K562 (cell line): ENCODE results near the gene CCDC33. TPM values are rescaled to one million over a fixed set of nuclear protein-coding genes. Genes with fewer than 3 reads are reported as not detected.

Experiments used
- ZNF347 ChIP-seq: fragments of 450-650 bp; formaldehyde crosslinking; IDR thresholded peaks from 2 replicates; pipeline ENCODE4 v1.4.0; 2020; ENCODE audit warnings: low read depth, mild to moderate bottlenecking, moderate library complexity
- polyA plus RNA-seq, 8 experiments: library from polyadenylated mRNA; depleted of rRNA in 4 of 8; stranded (reverse) in 5 of 8; unstranded in 3 of 8; fragments of >200 nt; fragmentation: Nextera tagmentation in 2 of 8; fragmentation: Illumina TruSeq in 1 of 8; extraction: Ambion mirVana in 2 of 8; extraction: Trizol in 1 of 8; gene quantifications; 2 replicates each; pipeline versions ENCODE4 v1.2.1 to v1.2.3, GENCODE V29; 2011 to 2014; ENCODE audit warnings: inconsistent platforms in 1 of 8, missing spikeins in 1 of 8
- total RNA-seq, 7 experiments: library from RNA; depleted of rRNA in 6 of 7; stranded (reverse); fragments of >200 nt in 6 of 7; fragmentation: Illumina TruSeq in 2 of 7; extraction: Trizol in 2 of 7; gene quantifications; 2 replicates each; pipeline versions ENCODE4 v1.2.1 to v1.2.3, GENCODE V29; 2011 to 2021; ENCODE audit warnings: low replicate concordance in 1 of 7
- TF ChIP-seq, protein P1 (sequence below): IDR thresholded peaks from 2 replicates; pipeline ENCODE4 v1.6.1; 2011; ENCODE audit warnings: borderline replicate concordance, low read depth, mild to moderate bottlenecking, moderate library complexity, low read length; ENCODE audit not compliant: insufficient read depth, poor library complexity, severe bottlenecking
- TF ChIP-seq, protein P2 (sequence below): sonication (generic); formaldehyde crosslinking; IDR thresholded peaks from 2 replicates; pipeline ENCODE4 v1.9.0; 2022; ENCODE audit warnings: mild to moderate bottlenecking, missing genetic modification reagents
- TF ChIP-seq, protein P3 (sequence below): fragments of 450-650 bp; formaldehyde crosslinking; IDR thresholded peaks from 2 replicates; pipeline ENCODE4 v1.4.0; 2020; ENCODE audit warnings: mild to moderate bottlenecking, moderate library complexity
- TF ChIP-seq, protein P4 (sequence below): fragments of 250-450 bp; sonication (Bioruptor Pico); IDR thresholded peaks from 2 replicates; pipeline ENCODE4 v1.5.0; 2021; ENCODE audit warnings: mild to moderate bottlenecking, borderline replicate concordance
- TF ChIP-seq, protein P5 (sequence below): fragments of 250-450 bp; sonication (Bioruptor Pico); IDR thresholded peaks from 2 replicates; pipeline ENCODE4 v1.8.0; 2021; ENCODE audit warnings: borderline replicate concordance, mild to moderate bottlenecking, moderate library complexity; ENCODE audit not compliant: poor library complexity, severe bottlenecking
- TF ChIP-seq, protein P6 (sequence below), 2 experiments: fragments of 450-650 bp in 1 of 2; sonication (generic) in 1 of 2; formaldehyde crosslinking in 1 of 2; IDR thresholded peaks; 2 replicates each; pipeline versions ENCODE4 v1.7.1 to v1.9.0; 2016 to 2022; ENCODE audit warnings: inconsistent platforms in 1 of 2, mild to moderate bottlenecking in 1 of 2, missing genetic modification reagents in 1 of 2

The CCDC33 gene
- total and polyA plus RNA-seq, 9 of the 15 experiments (the other 6 are each of a cell fraction or from before 2014, with no cell fraction given), result 0.08 to 1.1 (median 0.15) TPM; not detected in 4

DNA sequence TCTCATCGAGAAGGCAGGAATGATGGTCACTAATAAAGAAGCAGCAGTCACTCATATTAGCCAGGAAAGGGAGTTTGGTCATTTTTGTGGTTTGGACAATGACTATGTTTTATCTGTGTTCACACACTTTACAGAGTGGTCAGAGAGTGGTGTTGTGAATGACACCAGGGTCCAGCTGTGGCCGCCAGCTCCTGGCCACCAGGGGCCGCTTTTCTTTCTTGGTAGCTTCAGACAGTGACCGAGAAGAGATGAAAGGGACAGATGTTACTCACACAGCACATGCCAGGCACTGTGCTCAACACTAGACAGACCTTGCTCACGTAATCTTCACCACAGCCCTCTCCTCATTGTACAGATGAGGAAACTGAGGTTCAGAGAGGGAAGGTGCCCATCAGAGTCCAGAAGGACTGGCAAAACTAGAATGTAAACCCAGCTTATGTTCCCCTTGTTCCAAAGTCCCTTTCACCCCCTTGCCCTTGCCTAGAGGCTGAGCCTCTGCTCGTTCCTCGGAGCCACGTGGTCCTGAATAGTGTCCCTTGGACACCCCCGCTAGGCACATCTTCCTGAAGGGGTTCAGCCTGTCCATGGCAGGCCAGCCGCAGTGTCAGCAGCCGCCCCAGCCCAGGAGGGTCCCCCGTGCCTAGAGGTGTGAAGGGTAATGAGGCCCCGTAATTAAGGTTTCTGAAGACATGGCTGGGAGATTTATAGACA is 75.8 kb downstream of the CCDC33 start (continued):
- TF ChIP-seq, protein P1, sequence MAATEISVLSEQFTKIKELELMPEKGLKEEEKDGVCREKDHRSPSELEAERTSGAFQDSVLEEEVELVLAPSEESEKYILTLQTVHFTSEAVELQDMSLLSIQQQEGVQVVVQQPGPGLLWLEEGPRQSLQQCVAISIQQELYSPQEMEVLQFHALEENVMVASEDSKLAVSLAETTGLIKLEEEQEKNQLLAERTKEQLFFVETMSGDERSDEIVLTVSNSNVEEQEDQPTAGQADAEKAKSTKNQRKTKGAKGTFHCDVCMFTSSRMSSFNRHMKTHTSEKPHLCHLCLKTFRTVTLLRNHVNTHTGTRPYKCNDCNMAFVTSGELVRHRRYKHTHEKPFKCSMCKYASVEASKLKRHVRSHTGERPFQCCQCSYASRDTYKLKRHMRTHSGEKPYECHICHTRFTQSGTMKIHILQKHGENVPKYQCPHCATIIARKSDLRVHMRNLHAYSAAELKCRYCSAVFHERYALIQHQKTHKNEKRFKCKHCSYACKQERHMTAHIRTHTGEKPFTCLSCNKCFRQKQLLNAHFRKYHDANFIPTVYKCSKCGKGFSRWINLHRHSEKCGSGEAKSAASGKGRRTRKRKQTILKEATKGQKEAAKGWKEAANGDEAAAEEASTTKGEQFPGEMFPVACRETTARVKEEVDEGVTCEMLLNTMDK, result peak; percentile 79
- TF ChIP-seq, protein P2, sequence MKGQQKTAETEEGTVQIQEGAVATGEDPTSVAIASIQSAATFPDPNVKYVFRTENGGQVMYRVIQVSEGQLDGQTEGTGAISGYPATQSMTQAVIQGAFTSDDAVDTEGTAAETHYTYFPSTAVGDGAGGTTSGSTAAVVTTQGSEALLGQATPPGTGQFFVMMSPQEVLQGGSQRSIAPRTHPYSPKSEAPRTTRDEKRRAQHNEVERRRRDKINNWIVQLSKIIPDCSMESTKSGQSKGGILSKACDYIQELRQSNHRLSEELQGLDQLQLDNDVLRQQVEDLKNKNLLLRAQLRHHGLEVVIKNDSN (CRISPR knock-in tag), result 0 out of 2 replicates have a peak, but pooled peaks have one; percentile 42
- TF ChIP-seq, protein P3, sequence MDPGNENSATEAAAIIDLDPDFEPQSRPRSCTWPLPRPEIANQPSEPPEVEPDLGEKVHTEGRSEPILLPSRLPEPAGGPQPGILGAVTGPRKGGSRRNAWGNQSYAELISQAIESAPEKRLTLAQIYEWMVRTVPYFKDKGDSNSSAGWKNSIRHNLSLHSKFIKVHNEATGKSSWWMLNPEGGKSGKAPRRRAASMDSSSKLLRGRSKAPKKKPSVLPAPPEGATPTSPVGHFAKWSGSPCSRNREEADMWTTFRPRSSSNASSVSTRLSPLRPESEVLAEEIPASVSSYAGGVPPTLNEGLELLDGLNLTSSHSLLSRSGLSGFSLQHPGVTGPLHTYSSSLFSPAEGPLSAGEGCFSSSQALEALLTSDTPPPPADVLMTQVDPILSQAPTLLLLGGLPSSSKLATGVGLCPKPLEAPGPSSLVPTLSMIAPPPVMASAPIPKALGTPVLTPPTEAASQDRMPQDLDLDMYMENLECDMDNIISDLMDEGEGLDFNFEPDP (CRISPR knock-in tag), result no peak
- TF ChIP-seq, protein P4, sequence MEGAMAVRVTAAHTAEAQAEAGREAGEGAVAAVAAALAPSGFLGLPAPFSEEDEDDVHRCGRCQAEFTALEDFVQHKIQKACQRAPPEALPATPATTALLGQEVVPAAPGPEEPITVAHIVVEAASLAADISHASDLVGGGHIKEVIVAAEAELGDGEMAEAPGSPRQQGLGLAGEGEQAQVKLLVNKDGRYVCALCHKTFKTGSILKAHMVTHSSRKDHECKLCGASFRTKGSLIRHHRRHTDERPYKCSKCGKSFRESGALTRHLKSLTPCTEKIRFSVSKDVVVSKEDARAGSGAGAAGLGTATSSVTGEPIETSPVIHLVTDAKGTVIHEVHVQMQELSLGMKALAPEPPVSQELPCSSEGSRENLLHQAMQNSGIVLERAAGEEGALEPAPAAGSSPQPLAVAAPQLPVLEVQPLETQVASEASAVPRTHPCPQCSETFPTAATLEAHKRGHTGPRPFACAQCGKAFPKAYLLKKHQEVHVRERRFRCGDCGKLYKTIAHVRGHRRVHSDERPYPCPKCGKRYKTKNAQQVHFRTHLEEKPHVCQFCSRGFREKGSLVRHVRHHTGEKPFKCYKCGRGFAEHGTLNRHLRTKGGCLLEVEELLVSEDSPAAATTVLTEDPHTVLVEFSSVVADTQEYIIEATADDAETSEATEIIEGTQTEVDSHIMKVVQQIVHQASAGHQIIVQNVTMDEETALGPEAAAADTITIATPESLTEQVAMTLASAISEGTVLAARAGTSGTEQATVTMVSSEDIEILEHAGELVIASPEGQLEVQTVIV, result no peak
- no peak for TF ChIP-seq ZNF347 (CRISPR knock-in tag)
- TF ChIP-seq, protein P5, sequence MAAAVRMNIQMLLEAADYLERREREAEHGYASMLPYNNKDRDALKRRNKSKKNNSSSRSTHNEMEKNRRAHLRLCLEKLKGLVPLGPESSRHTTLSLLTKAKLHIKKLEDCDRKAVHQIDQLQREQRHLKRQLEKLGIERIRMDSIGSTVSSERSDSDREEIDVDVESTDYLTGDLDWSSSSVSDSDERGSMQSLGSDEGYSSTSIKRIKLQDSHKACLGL (CRISPR knock-in tag), result no peak
- TF ChIP-seq, protein P6, sequence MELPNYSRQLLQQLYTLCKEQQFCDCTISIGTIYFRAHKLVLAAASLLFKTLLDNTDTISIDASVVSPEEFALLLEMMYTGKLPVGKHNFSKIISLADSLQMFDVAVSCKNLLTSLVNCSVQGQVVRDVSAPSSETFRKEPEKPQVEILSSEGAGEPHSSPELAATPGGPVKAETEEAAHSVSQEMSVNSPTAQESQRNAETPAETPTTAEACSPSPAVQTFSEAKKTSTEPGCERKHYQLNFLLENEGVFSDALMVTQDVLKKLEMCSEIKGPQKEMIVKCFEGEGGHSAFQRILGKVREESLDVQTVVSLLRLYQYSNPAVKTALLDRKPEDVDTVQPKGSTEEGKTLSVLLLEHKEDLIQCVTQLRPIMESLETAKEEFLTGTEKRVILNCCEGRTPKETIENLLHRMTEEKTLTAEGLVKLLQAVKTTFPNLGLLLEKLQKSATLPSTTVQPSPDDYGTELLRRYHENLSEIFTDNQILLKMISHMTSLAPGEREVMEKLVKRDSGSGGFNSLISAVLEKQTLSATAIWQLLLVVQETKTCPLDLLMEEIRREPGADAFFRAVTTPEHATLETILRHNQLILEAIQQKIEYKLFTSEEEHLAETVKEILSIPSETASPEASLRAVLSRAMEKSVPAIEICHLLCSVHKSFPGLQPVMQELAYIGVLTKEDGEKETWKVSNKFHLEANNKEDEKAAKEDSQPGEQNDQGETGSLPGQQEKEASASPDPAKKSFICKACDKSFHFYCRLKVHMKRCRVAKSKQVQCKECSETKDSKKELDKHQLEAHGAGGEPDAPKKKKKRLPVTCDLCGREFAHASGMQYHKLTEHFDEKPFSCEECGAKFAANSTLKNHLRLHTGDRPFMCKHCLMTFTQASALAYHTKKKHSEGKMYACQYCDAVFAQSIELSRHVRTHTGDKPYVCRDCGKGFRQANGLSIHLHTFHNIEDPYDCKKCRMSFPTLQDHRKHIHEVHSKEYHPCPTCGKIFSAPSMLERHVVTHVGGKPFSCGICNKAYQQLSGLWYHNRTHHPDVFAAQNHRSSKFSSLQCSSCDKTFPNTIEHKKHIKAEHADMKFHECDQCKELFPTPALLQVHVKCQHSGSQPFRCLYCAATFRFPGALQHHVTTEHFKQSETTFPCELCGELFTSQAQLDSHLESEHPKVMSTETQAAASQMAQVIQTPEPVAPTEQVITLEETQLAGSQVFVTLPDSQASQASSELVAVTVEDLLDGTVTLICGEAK (IDR thresholded peaks at IDR 0.05), result no peak
- TF ChIP-seq, protein P6 (CRISPR knock-in tag; IDR thresholded peaks at IDR 0.05), result no peak
